PFSK-1 (cell line): ENCODE measurements around the gene MAML2.

Experiments
- FOXP2 ChIP-seq: optimal IDR thresholded peaks from 2 replicates; pipeline ENCODE3; 2011; ENCODE audit warnings: borderline replicate concordance, control low read depth, inconsistent platforms; ENCODE audit not compliant: insufficient read depth; ENCODE audit errors: extremely low read length, extremely low read depth
- POLR2AphosphoS5 ChIP-seq: IDR thresholded peaks from 2 replicates; pipeline ENCODE4 v1.6.1; 2012; ENCODE audit warnings: low read depth, mild to moderate bottlenecking, control low read depth, low read length, moderate library complexity
- REST ChIP-seq, 2 experiments: IDR thresholded peaks; 2 replicates each; pipeline versions ENCODE4 v1.6.1 to v1.8.0; 2011 to 2012; ENCODE audit warnings: low read depth in 2 of 2, low read length in 2 of 2, control low read depth in 1 of 2, inconsistent platforms in 1 of 2, mild to moderate bottlenecking in 1 of 2, moderate library complexity in 1 of 2; ENCODE audit not compliant: insufficient read depth in 1 of 2
- SIN3A ChIP-seq: IDR thresholded peaks from 2 replicates; pipeline ENCODE4 v1.6.1; 2012; ENCODE audit warnings: mild to moderate bottlenecking, low read length, moderate library complexity, borderline replicate concordance; ENCODE audit not compliant: insufficient read depth
- TAF1 ChIP-seq: IDR thresholded peaks from 2 replicates; pipeline ENCODE4 v1.6.1; 2012; ENCODE audit warnings: low read length, control low read depth, borderline replicate concordance; ENCODE audit not compliant: insufficient read depth

GRCh38 chr11:96333191-96333719 lies 9.7 kb downstream of the MAML2 start:
- TF ChIP-seq FOXP2, result no peak
- TF ChIP-seq POLR2AphosphoS5, result no peak
- no peak for TF ChIP-seq REST (IDR thresholded peaks at IDR 0.05; ENCODE audit: insufficient read depth in 1 of 2, low read depth in 2 of 2, low read length in 2 of 2)
- TF ChIP-seq TAF1, result no peak
- TF ChIP-seq SIN3A, result no peak
